Measurements from ENCODE around the gene NFE2L1.

GRCh38 chr17:48043176-48043575, 5.0 kb upstream of the NFE2L1 start:
- TF ChIP-seq EZH2 (IDR thresholded peaks at IDR 0.05; ENCODE audit: insufficient read depth, poor library complexity, severe bottlenecking): no peak
- no peak for TF ChIP-seq EZH2phosphoT487 (IDR thresholded peaks at IDR 0.05; ENCODE audit: insufficient read depth, low read depth)
